K562 (cell line): ENCODE data around the gene SOS1. TPM values are rescaled to one million over a fixed set of nuclear protein-coding genes. Genes with fewer than 3 reads are reported as not detected.

Source experiments
- ADNP ChIP-seq: fragments of 200-800 bp; sonication (Bioruptor generic); IDR thresholded peaks from 2 replicates; pipeline ENCODE4 v1.6.1; 2016; ENCODE audit warnings: missing genetic modification characterization, missing compliant biosample characterization
- ARHGAP35 ChIP-seq: fragments of 450-650 bp; IDR thresholded peaks from 2 replicates; pipeline ENCODE4 v1.6.1; 2018; ENCODE audit not compliant: partially characterized antibody
- BCL6 ChIP-seq: fragments of 250-450 bp; sonication (Bioruptor Pico); IDR thresholded peaks from 2 replicates; pipeline ENCODE4 v1.4.0; 2020
- HEY1 ChIP-seq: fragments of 250-450 bp; sonication (Bioruptor Pico); IDR thresholded peaks from 2 replicates; pipeline ENCODE4 v1.5.0; 2020; ENCODE audit warnings: mild to moderate bottlenecking, moderate library complexity, borderline replicate concordance
- JUND ChIP-seq, 2 experiments: IDR thresholded peaks; 2 replicates in 1 of 2; 3 replicates in 1 of 2; pipeline ENCODE4 v1.6.1; 2011; ENCODE audit warnings: borderline replicate concordance in 2 of 2, low read depth in 2 of 2, low read length in 2 of 2, improper control_type of control experiment in 1 of 2, missing biosample characterization in 1 of 2, missing genetic modification characterization in 1 of 2, missing genetic modification reagents in 1 of 2
- KDM2B ChIP-seq: fragments of 250-450 bp; sonication (Bioruptor Pico); IDR thresholded peaks from 2 replicates; pipeline ENCODE4 v1.8.0; 2021; ENCODE audit warnings: mild to moderate bottlenecking, moderate library complexity
- NBN ChIP-seq: fragments of 450-650 bp; IDR thresholded peaks from 2 replicates; pipeline ENCODE4 v1.6.1; 2016; ENCODE audit warnings: low read depth, mild to moderate bottlenecking
- NEUROD1 ChIP-seq: fragments of 150-350 bp; IDR thresholded peaks from 2 replicates; pipeline ENCODE4 v1.6.1; 2014; ENCODE audit warnings: borderline replicate concordance, low read length, low read depth; ENCODE audit not compliant: partially characterized antibody
- PHF8 ChIP-seq: fragments of 200-600 bp; sonication (generic); IDR thresholded peaks from 2 replicates; pipeline ENCODE4 v1.6.1; 2012; ENCODE audit warnings: mixed run types, mild to moderate bottlenecking, inconsistent platforms, low read length, moderate library complexity, borderline replicate concordance
- POLR2H ChIP-seq: IDR thresholded peaks from 2 replicates; pipeline ENCODE4 v1.6.1; 2016; ENCODE audit warnings: missing genetic modification characterization, low read depth, mild to moderate bottlenecking, control low read depth, missing compliant biosample characterization, moderate library complexity
- PPARD ChIP-seq: fragments of 250-450 bp; sonication (Bioruptor Pico); IDR thresholded peaks from 2 replicates; pipeline ENCODE4 v1.8.0; 2022; ENCODE audit warnings: inconsistent platforms, mild to moderate bottlenecking, moderate library complexity
- SMAD2 ChIP-seq: fragments of 150-350 bp; IDR thresholded peaks from 2 replicates; pipeline ENCODE4 v1.6.1; 2014; ENCODE audit warnings: low read depth, mild to moderate bottlenecking, low read length
- SMARCA4 ChIP-seq: fragments of 450-650 bp; IDR thresholded peaks from 2 replicates; pipeline ENCODE4 v1.6.1; 2016
- TCF7L2 ChIP-seq: fragments of 150-350 bp; IDR thresholded peaks from 2 replicates; pipeline ENCODE4 v1.6.1; 2016; ENCODE audit warnings: low read depth, mild to moderate bottlenecking, low read length, moderate library complexity
- TSC22D4 ChIP-seq: fragments of 450-650 bp; IDR thresholded peaks from 2 replicates; pipeline ENCODE4 v1.6.1; 2016; ENCODE audit warnings: missing genetic modification characterization, missing biosample characterization, control low read depth
- XRCC3 ChIP-seq: fragments of 450-650 bp; IDR thresholded peaks from 2 replicates; pipeline ENCODE4 v1.6.1; 2017; ENCODE audit warnings: mild to moderate bottlenecking, moderate library complexity
- XRCC5 ChIP-seq: fragments of 200-400 bp; formaldehyde crosslinking; IDR thresholded peaks from 2 replicates; pipeline ENCODE4 v1.6.1; 2017; ENCODE audit warnings: low read depth, mild to moderate bottlenecking, low read length
- ZNF174 ChIP-seq: fragments of 250-450 bp; sonication (Bioruptor Pico); IDR thresholded peaks from 2 replicates; pipeline ENCODE4 v1.4.0; 2020; ENCODE audit warnings: mild to moderate bottlenecking
- ZNF551 ChIP-seq: fragments of 250-450 bp; sonication (Bioruptor Pico); IDR thresholded peaks from 2 replicates; pipeline ENCODE4 v1.5.0; 2021; ENCODE audit warnings: mild to moderate bottlenecking, moderate library complexity
- ZNF589 ChIP-seq: fragments of 200-800 bp; sonication (Bioruptor generic); IDR thresholded peaks from 2 replicates; pipeline ENCODE4 v1.6.1; 2016; ENCODE audit warnings: low read depth, missing genetic modification characterization, missing compliant biosample characterization
- ZNF609 ChIP-seq: sonication (generic); formaldehyde crosslinking; IDR thresholded peaks from 2 replicates; pipeline ENCODE4 v1.8.1; 2023; ENCODE audit warnings: missing genetic modification reagents, mild to moderate bottlenecking, borderline replicate concordance
- ZNF780A ChIP-seq: fragments of 250-450 bp; sonication (Bioruptor Pico); IDR thresholded peaks from 2 replicates; pipeline ENCODE4 v1.5.0; 2021; ENCODE audit warnings: mild to moderate bottlenecking
- polyA plus RNA-seq, 8 experiments: library from polyadenylated mRNA; depleted of rRNA in 4 of 8; stranded (reverse) in 5 of 8; unstranded in 3 of 8; fragments of >200 nt; fragmentation: Nextera tagmentation in 2 of 8; fragmentation: Illumina TruSeq in 1 of 8; extraction: Ambion mirVana in 2 of 8; extraction: Trizol in 1 of 8; gene quantifications; 2 replicates each; pipeline versions ENCODE4 v1.2.1 to v1.2.3, GENCODE V29; 2011 to 2014; ENCODE audit warnings: inconsistent platforms in 1 of 8, missing spikeins in 1 of 8
- total RNA-seq, 7 experiments: library from RNA; depleted of rRNA in 6 of 7; stranded (reverse); fragments of >200 nt in 6 of 7; fragmentation: Illumina TruSeq in 2 of 7; extraction: Trizol in 2 of 7; gene quantifications; 2 replicates each; pipeline versions ENCODE4 v1.2.1 to v1.2.3, GENCODE V29; 2011 to 2021; ENCODE audit warnings: low replicate concordance in 1 of 7
- TF ChIP-seq, protein P1 (sequence below): IDR thresholded peaks from 2 replicates; pipeline ENCODE4 v1.6.1; 2016; ENCODE audit warnings: missing genetic modification characterization, missing compliant biosample characterization

Gene SOS1
- total and polyA plus RNA-seq, 9 of the 15 experiments (the other 6 are each of a cell fraction or from before 2014, with no cell fraction given) = 2.5 to 27.1 (median 16.3) TPM

DNA sequence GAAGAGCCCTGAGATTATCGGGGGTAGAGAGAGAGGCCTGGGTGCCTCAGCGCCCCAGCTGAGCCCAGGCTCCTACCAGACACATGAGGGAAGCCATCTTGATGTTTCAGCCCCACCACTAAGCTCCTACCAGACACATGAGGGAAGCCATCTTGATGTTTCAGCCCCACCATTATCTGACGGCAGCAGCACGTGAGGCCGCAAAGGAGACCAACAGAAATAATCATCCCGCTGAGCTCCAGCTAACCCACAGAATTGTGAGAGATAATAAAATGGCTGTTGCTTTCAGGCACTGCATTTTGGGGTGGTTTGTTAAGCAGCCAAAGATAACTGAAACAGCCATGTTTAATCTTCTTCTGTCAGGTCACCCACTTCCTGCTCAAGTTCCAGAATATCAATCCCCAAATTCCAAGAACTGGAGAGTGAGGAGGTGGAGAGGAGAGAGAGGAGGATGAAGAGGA, 29.3 kb upstream of the SOS1 start (continued):
- TF ChIP-seq XRCC5 (no peak), ADNP (tag) (no peak), SMARCA4 (0 out of 2 replicates have a peak, but pooled peaks have one; percentile 50), TCF7L2 (no peak), PPARD (CRISPR knock-in tag) (peak; percentile 63; the same call in 1 of the 2 replicates), TSC22D4 (tag) (no peak), BCL6 (CRISPR knock-in tag) (peak; percentile 96), POLR2H (tag) (peak; percentile 59), JUND (IDR thresholded peaks at IDR 0.05; ENCODE audit: borderline replicate concordance, low read depth, low read length) (no peak), JUND (tag; IDR thresholded peaks at IDR 0.05; ENCODE audit: borderline replicate concordance, low read depth, low read length) (peak; percentile 80; the same call in 2 of the 3 replicates), ZNF589 (CRISPR knock-in tag) (peak; percentile 99), PHF8 (no peak), ZNF609 (CRISPR knock-in tag) (no peak), SMAD2 (no peak), ZNF780A (CRISPR knock-in tag) (no peak), NEUROD1 (no peak), ARHGAP35 (no peak), HEY1 (no peak), NBN (0 out of 2 replicates have a peak, but pooled peaks have one; percentile 17), XRCC3 (no peak), ZNF551 (CRISPR knock-in tag) (no peak), KDM2B (CRISPR knock-in tag) (no peak), ZNF174 (CRISPR knock-in tag) (0 out of 2 replicates have a peak, but pooled peaks have one; percentile 10)
- TF ChIP-seq, protein P1, sequence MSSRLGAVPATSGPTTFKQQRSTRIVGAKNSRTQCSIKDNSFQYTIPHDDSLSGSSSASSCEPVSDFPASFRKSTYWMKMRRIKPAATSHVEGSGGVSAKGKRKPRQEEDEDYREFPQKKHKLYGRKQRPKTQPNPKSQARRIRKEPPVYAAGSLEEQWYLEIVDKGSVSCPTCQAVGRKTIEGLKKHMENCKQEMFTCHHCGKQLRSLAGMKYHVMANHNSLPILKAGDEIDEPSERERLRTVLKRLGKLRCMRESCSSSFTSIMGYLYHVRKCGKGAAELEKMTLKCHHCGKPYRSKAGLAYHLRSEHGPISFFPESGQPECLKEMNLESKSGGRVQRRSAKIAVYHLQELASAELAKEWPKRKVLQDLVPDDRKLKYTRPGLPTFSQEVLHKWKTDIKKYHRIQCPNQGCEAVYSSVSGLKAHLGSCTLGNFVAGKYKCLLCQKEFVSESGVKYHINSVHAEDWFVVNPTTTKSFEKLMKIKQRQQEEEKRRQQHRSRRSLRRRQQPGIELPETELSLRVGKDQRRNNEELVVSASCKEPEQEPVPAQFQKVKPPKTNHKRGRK (tag) = no peak
